SK-N-SH treated with all-trans-retinoic acid at 6 μM for 48 hours (cell line): ENCODE measurements around the gene BBOF1.

Experiments
- ATAC-seq: fragments of 200-7000 bp; cut with Tn5 transposase; 3 replicates; pipeline ENCODE4 v1.9.1; 2020; ENCODE audit warnings: mild to moderate bottlenecking, moderate library complexity
- ARNTL ChIP-seq: fragments of 450-650 bp; formaldehyde crosslinking; IDR thresholded peaks from 2 replicates; pipeline ENCODE4 v1.5.0; 2020; ENCODE audit warnings: low read depth, mild to moderate bottlenecking, moderate library complexity, borderline replicate concordance
- BACH2 ChIP-seq: fragments of 250-450 bp; sonication (Bioruptor Pico); IDR thresholded peaks from 2 replicates; pipeline ENCODE4 v1.9.0; 2021; ENCODE audit warnings: mild to moderate bottlenecking, borderline replicate concordance
- ESRRG ChIP-seq: fragments of 250-450 bp; sonication (Bioruptor Pico); IDR thresholded peaks from 2 replicates; pipeline ENCODE4 v1.6.1; 2021; ENCODE audit warnings: mild to moderate bottlenecking
- GLIS3 ChIP-seq: fragments of 250-450 bp; sonication (Bioruptor Pico); IDR thresholded peaks from 2 replicates; pipeline ENCODE4 v1.5.0; 2020; ENCODE audit warnings: mild to moderate bottlenecking, moderate library complexity
- ISL1 ChIP-seq: fragments of 250-450 bp; sonication (Bioruptor Pico); IDR thresholded peaks from 2 replicates; pipeline ENCODE4 v2.1.2; 2022; ENCODE audit warnings: mild to moderate bottlenecking, moderate library complexity
- OSR1 ChIP-seq: fragments of 250-450 bp; sonication (Bioruptor Pico); IDR thresholded peaks from 2 replicates; pipeline ENCODE4 v1.8.0; 2022; ENCODE audit warnings: moderate library complexity, mild to moderate bottlenecking, inconsistent platforms
- PPARA ChIP-seq: fragments of 250-450 bp; sonication (Bioruptor Pico); IDR thresholded peaks from 2 replicates; pipeline ENCODE4 v1.5.0; 2020; ENCODE audit warnings: mild to moderate bottlenecking, borderline replicate concordance
- RARB ChIP-seq: fragments of 250-450 bp; sonication (Bioruptor Pico); IDR thresholded peaks from 2 replicates; pipeline ENCODE4 v1.8.0; 2021; ENCODE audit warnings: mild to moderate bottlenecking, moderate library complexity
- SNAI2 ChIP-seq: fragments of 250-450 bp; sonication (Bioruptor Pico); IDR thresholded peaks from 2 replicates; pipeline ENCODE4 v1.5.0; 2020; ENCODE audit warnings: mild to moderate bottlenecking, moderate library complexity
- TCF4 ChIP-seq: fragments of 250-450 bp; sonication (Bioruptor Pico); IDR thresholded peaks from 2 replicates; pipeline ENCODE4 v1.8.0; 2021; ENCODE audit warnings: mild to moderate bottlenecking, moderate library complexity, borderline replicate concordance
- TOX ChIP-seq: fragments of 250-450 bp; sonication (Bioruptor Pico); IDR thresholded peaks from 2 replicates; pipeline ENCODE4 v1.8.0; 2021; ENCODE audit warnings: mild to moderate bottlenecking, moderate library complexity, borderline replicate concordance
- ZFP3 ChIP-seq: fragments of 250-450 bp; sonication (Bioruptor Pico); IDR thresholded peaks from 2 replicates; pipeline ENCODE4 v1.5.0; 2020; ENCODE audit warnings: mild to moderate bottlenecking, moderate library complexity
- ZFP30 ChIP-seq: fragments of 450-650 bp; formaldehyde crosslinking; IDR thresholded peaks from 2 replicates; pipeline ENCODE4 v1.5.0; 2022; ENCODE audit warnings: mild to moderate bottlenecking, moderate library complexity
- ZNF565 ChIP-seq: fragments of 450-650 bp; formaldehyde crosslinking; conservative IDR thresholded peaks from 2 replicates; pipeline ENCODE4 v1.5.0; 2020; ENCODE audit warnings: low read depth, mild to moderate bottlenecking, moderate library complexity
- ZNF70 ChIP-seq: fragments of 450-650 bp; formaldehyde crosslinking; IDR thresholded peaks from 2 replicates; pipeline ENCODE4 v1.5.0; 2020; ENCODE audit warnings: mild to moderate bottlenecking, moderate library complexity
- ZNF8 ChIP-seq: fragments of 450-650 bp; formaldehyde crosslinking; IDR thresholded peaks from 2 replicates; pipeline ENCODE4 v1.5.0; 2020; ENCODE audit warnings: mild to moderate bottlenecking, moderate library complexity
- TF ChIP-seq, protein P1 (sequence below): fragments of 250-450 bp; sonication (Bioruptor Pico); IDR thresholded peaks from 2 replicates; pipeline ENCODE4 v1.5.0; 2020; ENCODE audit warnings: mild to moderate bottlenecking, moderate library complexity
- TF ChIP-seq, protein P2 (sequence below): fragments of 250-450 bp; sonication (Bioruptor Pico); IDR thresholded peaks from 2 replicates; pipeline ENCODE4 v1.8.0; 2021; ENCODE audit warnings: low read depth, mild to moderate bottlenecking, moderate library complexity, borderline replicate concordance
- TF ChIP-seq, protein P3 (sequence below): fragments of 250-450 bp; sonication (Bioruptor Pico); IDR thresholded peaks from 2 replicates; pipeline ENCODE4 v1.5.1; 2020; ENCODE audit warnings: low read depth, mild to moderate bottlenecking, moderate library complexity
- TF ChIP-seq, protein P4 (sequence below): fragments of 250-450 bp; sonication (Bioruptor Pico); IDR thresholded peaks from 2 replicates; pipeline ENCODE4 v1.8.0; 2020; ENCODE audit warnings: mild to moderate bottlenecking, moderate library complexity, borderline replicate concordance
- TF ChIP-seq, protein P5 (sequence below): fragments of 250-450 bp; sonication (Bioruptor Pico); IDR thresholded peaks from 2 replicates; pipeline ENCODE4 v1.5.1; 2021; ENCODE audit warnings: mild to moderate bottlenecking, moderate library complexity

Gene BBOF1

DNA sequence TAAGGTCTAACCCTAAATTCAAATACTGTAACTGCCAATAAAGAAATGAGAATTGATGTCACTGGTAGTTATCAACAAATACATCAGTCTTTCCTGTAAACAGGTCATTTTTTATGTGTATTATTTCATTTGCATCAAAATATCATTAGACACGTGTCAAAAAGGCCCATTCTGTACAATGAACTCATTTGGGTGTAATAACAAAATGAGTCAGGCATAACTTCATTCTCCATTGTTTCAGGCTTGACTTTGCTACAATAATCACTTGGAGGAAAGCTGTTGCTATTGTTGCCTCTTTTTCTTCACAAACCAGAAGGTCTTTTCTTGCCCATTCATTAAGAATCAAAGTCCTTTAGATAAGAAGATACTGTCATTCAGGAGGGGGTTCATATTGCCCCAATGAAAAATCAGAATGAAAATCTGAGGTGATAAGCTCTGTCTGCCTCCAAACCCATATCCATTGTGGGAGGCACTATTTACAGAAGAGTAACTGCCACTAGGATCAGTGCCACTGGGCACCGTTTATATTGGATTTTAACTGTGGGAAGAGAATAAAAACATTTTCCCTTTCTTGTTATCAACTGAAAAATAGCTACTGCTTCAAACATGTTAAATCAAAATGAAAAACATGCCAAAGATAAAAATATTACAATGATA, 10.2 kb upstream of the BBOF1 start:
- ATAC-seq: no peak
- TF ChIP-seq ISL1 (CRISPR knock-in tag) (no peak), ESRRG (CRISPR knock-in tag) (no peak), SNAI2 (CRISPR knock-in tag) (no peak)

DNA sequence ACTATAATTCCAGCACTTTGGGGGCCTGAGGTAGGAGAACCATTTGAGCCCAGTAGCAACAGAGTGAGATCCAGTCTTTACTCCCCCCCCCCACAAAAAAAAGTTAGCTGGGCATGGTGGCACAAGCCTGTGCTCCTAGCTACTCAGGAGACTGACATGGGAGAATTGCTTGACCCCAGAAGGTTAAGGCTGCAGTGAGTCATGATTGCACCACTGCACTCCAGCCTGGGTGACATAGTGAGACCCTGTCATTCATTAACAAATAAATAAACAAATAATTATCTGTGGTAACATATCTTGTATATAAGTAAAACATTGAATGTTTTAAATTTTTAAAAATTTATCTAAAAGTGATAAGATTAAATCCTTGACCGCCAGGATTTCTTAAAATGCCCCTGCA, 4.8 kb upstream of the BBOF1 start:
- no peak for TF ChIP-seq OSR1
- TF ChIP-seq, protein P1, sequence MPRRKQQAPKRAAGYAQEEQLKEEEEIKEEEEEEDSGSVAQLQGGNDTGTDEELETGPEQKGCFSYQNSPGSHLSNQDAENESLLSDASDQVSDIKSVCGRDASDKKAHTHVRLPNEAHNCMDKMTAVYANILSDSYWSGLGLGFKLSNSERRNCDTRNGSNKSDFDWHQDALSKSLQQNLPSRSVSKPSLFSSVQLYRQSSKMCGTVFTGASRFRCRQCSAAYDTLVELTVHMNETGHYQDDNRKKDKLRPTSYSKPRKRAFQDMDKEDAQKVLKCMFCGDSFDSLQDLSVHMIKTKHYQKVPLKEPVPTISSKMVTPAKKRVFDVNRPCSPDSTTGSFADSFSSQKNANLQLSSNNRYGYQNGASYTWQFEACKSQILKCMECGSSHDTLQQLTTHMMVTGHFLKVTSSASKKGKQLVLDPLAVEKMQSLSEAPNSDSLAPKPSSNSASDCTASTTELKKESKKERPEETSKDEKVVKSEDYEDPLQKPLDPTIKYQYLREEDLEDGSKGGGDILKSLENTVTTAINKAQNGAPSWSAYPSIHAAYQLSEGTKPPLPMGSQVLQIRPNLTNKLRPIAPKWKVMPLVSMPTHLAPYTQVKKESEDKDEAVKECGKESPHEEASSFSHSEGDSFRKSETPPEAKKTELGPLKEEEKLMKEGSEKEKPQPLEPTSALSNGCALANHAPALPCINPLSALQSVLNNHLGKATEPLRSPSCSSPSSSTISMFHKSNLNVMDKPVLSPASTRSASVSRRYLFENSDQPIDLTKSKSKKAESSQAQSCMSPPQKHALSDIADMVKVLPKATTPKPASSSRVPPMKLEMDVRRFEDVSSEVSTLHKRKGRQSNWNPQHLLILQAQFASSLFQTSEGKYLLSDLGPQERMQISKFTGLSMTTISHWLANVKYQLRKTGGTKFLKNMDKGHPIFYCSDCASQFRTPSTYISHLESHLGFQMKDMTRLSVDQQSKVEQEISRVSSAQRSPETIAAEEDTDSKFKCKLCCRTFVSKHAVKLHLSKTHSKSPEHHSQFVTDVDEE (CRISPR knock-in tag): no peak
- TF ChIP-seq ZNF8 (CRISPR knock-in tag): no peak
- no peak for TF ChIP-seq ISL1 (CRISPR knock-in tag)
- TF ChIP-seq TCF4 (CRISPR knock-in tag): no peak
- TF ChIP-seq ZFP3 (CRISPR knock-in tag): no peak
- TF ChIP-seq, all 23 proteins: peak for 0
- ATAC-seq: no peak

DNA sequence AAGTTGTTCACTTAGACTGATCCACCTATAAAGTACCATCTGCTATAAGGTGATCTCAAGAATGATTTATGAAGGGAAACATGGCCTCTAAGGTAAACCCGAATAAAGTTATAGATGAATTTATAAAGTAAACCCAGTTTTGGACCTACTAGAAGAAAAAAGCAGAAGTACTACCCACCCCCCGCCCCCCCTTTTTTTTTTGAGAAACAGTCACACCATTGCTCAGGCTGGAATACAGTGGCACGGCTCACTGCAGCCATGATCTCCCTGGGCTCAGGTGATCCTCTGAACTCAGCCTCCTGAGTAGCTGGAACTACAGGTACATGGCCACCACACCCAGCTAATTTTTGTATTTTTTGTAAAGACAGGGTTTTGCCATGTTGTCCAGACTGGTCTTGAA, 4.0 kb upstream of the BBOF1 start:
- no peak for ATAC-seq
- TF ChIP-seq, protein P2, sequence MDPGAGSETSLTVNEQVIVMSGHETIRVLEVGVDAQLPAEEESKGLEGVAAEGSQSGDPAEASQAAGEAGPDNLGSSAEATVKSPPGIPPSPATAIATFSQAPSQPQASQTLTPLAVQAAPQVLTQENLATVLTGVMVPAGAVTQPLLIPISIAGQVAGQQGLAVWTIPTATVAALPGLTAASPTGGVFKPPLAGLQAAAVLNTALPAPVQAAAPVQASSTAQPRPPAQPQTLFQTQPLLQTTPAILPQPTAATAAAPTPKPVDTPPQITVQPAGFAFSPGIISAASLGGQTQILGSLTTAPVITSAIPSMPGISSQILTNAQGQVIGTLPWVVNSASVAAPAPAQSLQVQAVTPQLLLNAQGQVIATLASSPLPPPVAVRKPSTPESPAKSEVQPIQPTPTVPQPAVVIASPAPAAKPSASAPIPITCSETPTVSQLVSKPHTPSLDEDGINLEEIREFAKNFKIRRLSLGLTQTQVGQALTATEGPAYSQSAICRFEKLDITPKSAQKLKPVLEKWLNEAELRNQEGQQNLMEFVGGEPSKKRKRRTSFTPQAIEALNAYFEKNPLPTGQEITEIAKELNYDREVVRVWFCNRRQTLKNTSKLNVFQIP: no peak
- TF ChIP-seq, protein P3, sequence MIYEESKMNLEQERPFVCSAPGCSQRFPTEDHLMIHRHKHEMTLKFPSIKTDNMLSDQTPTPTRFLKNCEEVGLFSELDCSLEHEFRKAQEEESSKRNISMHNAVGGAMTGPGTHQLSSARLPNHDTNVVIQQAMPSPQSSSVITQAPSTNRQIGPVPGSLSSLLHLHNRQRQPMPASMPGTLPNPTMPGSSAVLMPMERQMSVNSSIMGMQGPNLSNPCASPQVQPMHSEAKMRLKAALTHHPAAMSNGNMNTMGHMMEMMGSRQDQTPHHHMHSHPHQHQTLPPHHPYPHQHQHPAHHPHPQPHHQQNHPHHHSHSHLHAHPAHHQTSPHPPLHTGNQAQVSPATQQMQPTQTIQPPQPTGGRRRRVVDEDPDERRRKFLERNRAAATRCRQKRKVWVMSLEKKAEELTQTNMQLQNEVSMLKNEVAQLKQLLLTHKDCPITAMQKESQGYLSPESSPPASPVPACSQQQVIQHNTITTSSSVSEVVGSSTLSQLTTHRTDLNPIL (CRISPR knock-in tag): no peak
- TF ChIP-seq TCF4 (CRISPR knock-in tag) (no peak), ESRRG (CRISPR knock-in tag) (no peak), ZFP3 (CRISPR knock-in tag) (no peak), ZNF8 (CRISPR knock-in tag) (no peak), ARNTL (CRISPR knock-in tag) (no peak), ZFP30 (CRISPR knock-in tag) (no peak), ZNF565 (CRISPR knock-in tag) (no peak), BACH2 (CRISPR knock-in tag) (no peak), RARB (CRISPR knock-in tag) (no peak), PPARA (CRISPR knock-in tag) (no peak), ISL1 (CRISPR knock-in tag) (no peak), OSR1 (no peak), ZNF70 (CRISPR knock-in tag) (no peak), GLIS3 (CRISPR knock-in tag) (no peak), TOX (CRISPR knock-in tag) (no peak)
- TF ChIP-seq, protein P4, sequence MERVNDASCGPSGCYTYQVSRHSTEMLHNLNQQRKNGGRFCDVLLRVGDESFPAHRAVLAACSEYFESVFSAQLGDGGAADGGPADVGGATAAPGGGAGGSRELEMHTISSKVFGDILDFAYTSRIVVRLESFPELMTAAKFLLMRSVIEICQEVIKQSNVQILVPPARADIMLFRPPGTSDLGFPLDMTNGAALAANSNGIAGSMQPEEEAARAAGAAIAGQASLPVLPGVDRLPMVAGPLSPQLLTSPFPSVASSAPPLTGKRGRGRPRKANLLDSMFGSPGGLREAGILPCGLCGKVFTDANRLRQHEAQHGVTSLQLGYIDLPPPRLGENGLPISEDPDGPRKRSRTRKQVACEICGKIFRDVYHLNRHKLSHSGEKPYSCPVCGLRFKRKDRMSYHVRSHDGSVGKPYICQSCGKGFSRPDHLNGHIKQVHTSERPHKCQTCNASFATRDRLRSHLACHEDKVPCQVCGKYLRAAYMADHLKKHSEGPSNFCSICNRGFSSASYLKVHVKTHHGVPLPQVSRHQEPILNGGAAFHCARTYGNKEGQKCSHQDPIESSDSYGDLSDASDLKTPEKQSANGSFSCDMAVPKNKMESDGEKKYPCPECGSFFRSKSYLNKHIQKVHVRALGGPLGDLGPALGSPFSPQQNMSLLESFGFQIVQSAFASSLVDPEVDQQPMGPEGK (CRISPR knock-in tag): no peak
- TF ChIP-seq, protein P5, sequence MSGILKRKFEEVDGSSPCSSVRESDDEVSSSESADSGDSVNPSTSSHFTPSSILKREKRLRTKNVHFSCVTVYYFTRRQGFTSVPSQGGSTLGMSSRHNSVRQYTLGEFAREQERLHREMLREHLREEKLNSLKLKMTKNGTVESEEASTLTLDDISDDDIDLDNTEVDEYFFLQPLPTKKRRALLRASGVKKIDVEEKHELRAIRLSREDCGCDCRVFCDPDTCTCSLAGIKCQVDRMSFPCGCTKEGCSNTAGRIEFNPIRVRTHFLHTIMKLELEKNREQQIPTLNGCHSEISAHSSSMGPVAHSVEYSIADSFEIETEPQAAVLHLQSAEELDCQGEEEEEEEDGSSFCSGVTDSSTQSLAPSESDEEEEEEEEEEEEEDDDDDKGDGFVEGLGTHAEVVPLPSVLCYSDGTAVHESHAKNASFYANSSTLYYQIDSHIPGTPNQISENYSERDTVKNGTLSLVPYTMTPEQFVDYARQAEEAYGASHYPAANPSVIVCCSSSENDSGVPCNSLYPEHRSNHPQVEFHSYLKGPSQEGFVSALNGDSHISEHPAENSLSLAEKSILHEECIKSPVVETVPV (CRISPR knock-in tag): no peak
